ENCODE data around the gene TNK1. TPM values are rescaled to one million over a fixed set of nuclear protein-coding genes. Genes with fewer than 3 reads are reported as not detected.
A peak's percentile ranks its signal among the peaks of the same experiment; 100 is the strongest.

TNK1 gene
- total and polyA plus RNA-seq, 2 donors (not counting 1 experiment from before 2014, with no cell fraction given), result 11.7 to 23.7 TPM

GRCh38 chr17:7383371-7383741 lies 2.5 kb downstream of the TNK1 start:
- H3K36me3 ChIP-seq (replicated peaks in 1 of 2; ENCODE audit: control extremely low read depth in 1 of 2, control insufficient read depth in 1 of 2, extremely low read depth in 1 of 2, insufficient read depth in 2 of 2, low read length in 1 of 2), result no peaks in the 10 kb centered on the region
- TF ChIP-seq CTCF (IDR thresholded peaks at IDR 0.05) (no peak), EZH2 (IDR thresholded peaks at IDR 0.05; ENCODE audit: borderline replicate concordance, insufficient read depth, low read depth, low read length, poor library complexity, severe bottlenecking) (no peak)
- peaks cover 0 to 43% (median 14%) of the 10 kb centered on the region in 4 experiments for H3K27me3 ChIP-seq (replicated peaks in 1 of 4; ENCODE audit: control extremely low read depth in 1 of 4, control insufficient read depth in 3 of 4, insufficient read depth in 4 of 4, low read length in 3 of 4)
- H3K9me3 ChIP-seq (ENCODE audit: control extremely low read depth in 1 of 3, control insufficient read depth in 2 of 3, insufficient read depth in 1 of 3, low read length in 2 of 3), result peaks cover 2 to 19% (median 2%) of the 10 kb centered on the region in 3 donors
- peak overlapping the region; percentile 94 for H2AFZ ChIP-seq (ENCODE audit: insufficient read depth, low read depth, low read length, poor library complexity, severe bottlenecking)
- CTCF ChIA-PET, result interaction anchor here (1.4 to 1.7 kb wide), 2 partner anchors 19 to 53 kb away, joined by 4 read pairs; no protein-coding TSS in a partner anchor
- H3K4me1 ChIP-seq (ENCODE audit: control insufficient read depth in 2 of 2, insufficient read depth in 2 of 2, low read length in 2 of 2), result peaks cover 19% of the 10 kb centered on the region in 2 donors
- H3K27me3 Mint-ChIP-seq, result peaks cover 32% of the 10 kb centered on the region
- peak overlapping the region; percentile 89 for H3K4me3 Mint-ChIP-seq
- peak overlapping the region in 4 of 5 experiments; percentile 70 to 78 (median 76) for H3K4me3 ChIP-seq (ENCODE audit: control extremely low read depth in 1 of 5, extremely low read depth in 1 of 5, insufficient read depth in 1 of 5, low read depth in 2 of 5, low read length in 4 of 5)
- no peaks in the 10 kb centered on the region for H3K9me3 Mint-ChIP-seq (ENCODE audit: insufficient read depth)
- peaks cover 14% of the 10 kb centered on the region for H3K4me1 Mint-ChIP-seq
- no peak overlapping the region for H3K27ac Mint-ChIP-seq
- H4K20me1 ChIP-seq (ENCODE audit: control insufficient read depth, insufficient read depth, low read length, poor library complexity, severe bottlenecking), result no peaks in the 10 kb centered on the region
- intact Hi-C loops (cut with micrococcal nuclease), result no loop called here
- no peak overlapping the region for H3K27ac ChIP-seq (ENCODE audit: low read length in 2 of 2)
- DNase-seq (no peak), ATAC-seq (ENCODE audit: low read depth) (no peak)
- WGBS (ENCODE audit: insufficient coverage), result 93% methylated on average over 11 of the region's 11 CpGs
- H3K79me2 ChIP-seq (ENCODE audit: control insufficient read depth, insufficient read depth, low read length), result no peaks in the 10 kb centered on the region
- H3K4me2 ChIP-seq (replicated peaks; ENCODE audit: low read depth, low read length, poor library complexity, severe bottlenecking), result peak overlapping the region; percentile 88
- peak overlapping the region; percentile 79 for H3K9ac ChIP-seq (ENCODE audit: low read length)
- POLR2A ChIA-PET, result interaction anchor here (0.5 to 0.8 kb wide), 2 partner anchors 303 to 864 kb away, joined by 3 to 4 read pairs; partner anchors contain the start of gene CTC1

All from B cell (primary cell).